Sigmoid colon (tissue), 4 donors: ENCODE results near the gene TUBB.

Experiments used
- POLR2A ChIP-seq, 2 donors: fragments of 450-650 bp; IDR thresholded peaks; one replicate each; pipeline ENCODE4 v1.6.1; 2016; ENCODE audit warnings: antibody characterized with exemption in 2 of 2, mild to moderate bottlenecking in 2 of 2, moderate library complexity in 2 of 2
- POLR2AphosphoS5 ChIP-seq, 4 donors: sonication (generic); formaldehyde crosslinking; IDR thresholded peaks; one replicate each; pipeline ENCODE4 v1.6.1; 2017; ENCODE audit warnings: antibody characterized with exemption in 4 of 4
- TF ChIP-seq, protein P1 (sequence below), 4 experiments: fragments of 450-650 bp in 3 of 4; fragments of 200-600 bp in 1 of 4; IDR thresholded peaks; one replicate each; pipeline ENCODE4 v1.5.1; 2016 to 2019; ENCODE audit warnings: antibody characterized with exemption in 4 of 4, mild to moderate bottlenecking in 3 of 4, moderate library complexity in 2 of 4

DNA sequence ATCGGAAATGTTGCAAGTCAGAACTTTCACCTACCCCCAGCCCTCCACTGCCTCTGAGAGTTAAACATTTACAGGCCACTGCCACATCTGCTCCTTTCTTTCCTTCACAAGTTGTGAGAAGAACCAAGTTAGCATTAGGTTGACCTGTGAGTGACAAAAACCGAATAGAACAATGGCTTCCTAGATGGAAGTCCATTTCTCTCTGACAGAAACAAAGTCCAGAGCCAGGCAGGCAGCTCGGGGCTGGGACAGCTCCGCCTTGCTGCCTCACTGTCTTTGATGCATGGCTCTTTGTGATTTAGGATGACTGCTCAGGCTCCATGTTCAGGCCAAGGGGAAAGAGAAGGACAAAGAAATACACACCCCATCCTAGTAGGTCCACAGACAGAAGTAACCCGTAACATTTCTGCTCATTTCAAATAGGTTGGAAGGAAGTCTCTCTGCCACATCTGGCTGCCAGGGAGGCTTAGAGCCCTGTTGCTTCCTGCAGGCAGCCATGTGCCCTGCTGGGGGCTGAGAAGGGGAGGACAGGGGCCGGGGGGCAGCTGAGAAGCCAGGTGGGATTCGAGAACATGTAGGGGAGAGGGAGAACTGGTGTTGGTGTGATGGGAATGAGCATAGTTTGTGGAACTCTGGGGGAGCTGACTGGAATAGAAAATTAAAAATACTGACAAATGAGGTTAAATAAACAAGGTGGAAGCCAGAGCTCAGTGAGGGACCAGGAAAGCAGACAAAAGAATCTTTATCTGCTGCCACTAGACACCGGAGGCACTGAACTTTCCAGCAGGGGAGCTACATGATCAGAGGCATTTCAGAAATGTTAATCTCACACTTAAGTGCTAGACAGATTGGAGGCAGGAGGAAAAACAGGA is 43.7 kb downstream of the TUBB start:
- TF ChIP-seq, protein P1, sequence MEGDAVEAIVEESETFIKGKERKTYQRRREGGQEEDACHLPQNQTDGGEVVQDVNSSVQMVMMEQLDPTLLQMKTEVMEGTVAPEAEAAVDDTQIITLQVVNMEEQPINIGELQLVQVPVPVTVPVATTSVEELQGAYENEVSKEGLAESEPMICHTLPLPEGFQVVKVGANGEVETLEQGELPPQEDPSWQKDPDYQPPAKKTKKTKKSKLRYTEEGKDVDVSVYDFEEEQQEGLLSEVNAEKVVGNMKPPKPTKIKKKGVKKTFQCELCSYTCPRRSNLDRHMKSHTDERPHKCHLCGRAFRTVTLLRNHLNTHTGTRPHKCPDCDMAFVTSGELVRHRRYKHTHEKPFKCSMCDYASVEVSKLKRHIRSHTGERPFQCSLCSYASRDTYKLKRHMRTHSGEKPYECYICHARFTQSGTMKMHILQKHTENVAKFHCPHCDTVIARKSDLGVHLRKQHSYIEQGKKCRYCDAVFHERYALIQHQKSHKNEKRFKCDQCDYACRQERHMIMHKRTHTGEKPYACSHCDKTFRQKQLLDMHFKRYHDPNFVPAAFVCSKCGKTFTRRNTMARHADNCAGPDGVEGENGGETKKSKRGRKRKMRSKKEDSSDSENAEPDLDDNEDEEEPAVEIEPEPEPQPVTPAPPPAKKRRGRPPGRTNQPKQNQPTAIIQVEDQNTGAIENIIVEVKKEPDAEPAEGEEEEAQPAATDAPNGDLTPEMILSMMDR (IDR thresholded peaks at IDR 0.05): no peak
- TF ChIP-seq POLR2A (IDR thresholded peaks at IDR 0.05) (no peak), POLR2AphosphoS5 (IDR thresholded peaks at IDR 0.05) (peak in 2 of 4 donors; percentile 46 to 53)
